ENCODE measurements around the gene PLA2G2C. TPM values are rescaled to one million over a fixed set of nuclear protein-coding genes. Genes with fewer than 3 reads are reported as not detected.

Gene PLA2G2C
- total RNA-seq, 2 donors from 2014 or later = 0.27 TPM; not detected in 1

DNA sequence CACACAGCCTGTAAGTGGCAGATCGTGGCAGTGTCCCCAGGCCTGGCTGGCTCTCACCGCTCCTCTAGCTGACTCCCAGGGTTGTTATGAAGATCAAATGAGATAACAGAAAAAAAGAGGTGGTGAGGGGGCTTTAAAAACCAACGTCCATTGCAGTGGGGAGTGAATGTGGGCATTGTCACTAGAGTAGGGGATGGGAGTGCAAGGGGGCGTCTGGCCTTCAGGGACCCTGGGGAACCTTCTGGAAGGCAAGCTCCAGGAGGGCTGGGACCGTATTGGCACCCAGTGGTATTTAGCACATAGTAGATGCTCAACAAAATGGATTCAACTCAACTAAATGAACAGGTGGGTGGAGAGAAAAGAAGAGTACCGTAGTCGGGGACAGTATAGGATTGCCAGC lies 70.4 kb downstream of the PLA2G2C start:
- Histone ChIP-seq H3K36me3 (no peaks in the 10 kb centered on the region), H3K27ac (no peak overlapping the region), H3K9me3 (no peaks in the 10 kb centered on the region), H3K27me3 (no peaks in the 10 kb centered on the region), H3K4me1 (no peaks in the 10 kb centered on the region), H3K4me3 (no peak overlapping the region), H3K9ac (ENCODE audit: low read depth in 2 of 2, low read length in 2 of 2) (no peak overlapping the region)
- intact Hi-C loops (cut with DNase I) = no loop called here
- DNase-seq = no peak
- TF ChIP-seq, protein P1, sequence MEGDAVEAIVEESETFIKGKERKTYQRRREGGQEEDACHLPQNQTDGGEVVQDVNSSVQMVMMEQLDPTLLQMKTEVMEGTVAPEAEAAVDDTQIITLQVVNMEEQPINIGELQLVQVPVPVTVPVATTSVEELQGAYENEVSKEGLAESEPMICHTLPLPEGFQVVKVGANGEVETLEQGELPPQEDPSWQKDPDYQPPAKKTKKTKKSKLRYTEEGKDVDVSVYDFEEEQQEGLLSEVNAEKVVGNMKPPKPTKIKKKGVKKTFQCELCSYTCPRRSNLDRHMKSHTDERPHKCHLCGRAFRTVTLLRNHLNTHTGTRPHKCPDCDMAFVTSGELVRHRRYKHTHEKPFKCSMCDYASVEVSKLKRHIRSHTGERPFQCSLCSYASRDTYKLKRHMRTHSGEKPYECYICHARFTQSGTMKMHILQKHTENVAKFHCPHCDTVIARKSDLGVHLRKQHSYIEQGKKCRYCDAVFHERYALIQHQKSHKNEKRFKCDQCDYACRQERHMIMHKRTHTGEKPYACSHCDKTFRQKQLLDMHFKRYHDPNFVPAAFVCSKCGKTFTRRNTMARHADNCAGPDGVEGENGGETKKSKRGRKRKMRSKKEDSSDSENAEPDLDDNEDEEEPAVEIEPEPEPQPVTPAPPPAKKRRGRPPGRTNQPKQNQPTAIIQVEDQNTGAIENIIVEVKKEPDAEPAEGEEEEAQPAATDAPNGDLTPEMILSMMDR (IDR thresholded peaks at IDR 0.05) = no peak

DNA sequence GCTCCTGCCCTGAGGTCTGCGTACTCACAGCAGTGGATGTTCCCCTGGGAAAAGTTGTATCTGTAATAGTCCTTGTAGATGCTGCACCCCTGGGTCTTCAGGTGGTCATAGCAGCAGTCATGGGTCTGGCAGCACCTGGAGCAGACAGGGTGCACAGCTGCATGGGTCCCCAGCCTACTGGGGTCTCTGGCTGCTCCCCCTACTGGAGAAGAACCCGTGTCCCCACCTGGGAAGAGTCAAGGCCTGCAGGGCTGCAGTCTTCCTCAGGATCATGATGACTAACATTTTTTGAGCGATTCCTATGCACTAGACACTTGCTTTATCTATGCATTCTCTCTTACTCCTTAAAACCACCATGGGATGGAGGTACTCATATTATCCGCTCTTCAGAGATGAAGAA lies 70.8 kb downstream of the PLA2G2C start:
- H3K4me1 ChIP-seq = no peaks in the 10 kb centered on the region
- TF ChIP-seq, protein P1 (IDR thresholded peaks at IDR 0.05) = no peak
- intact Hi-C loops (cut with DNase I) = no loop called here
- no peaks in the 10 kb centered on the region for H3K27me3 ChIP-seq
- H3K9ac ChIP-seq (ENCODE audit: low read depth in 2 of 2, low read length in 2 of 2) = no peak overlapping the region
- H3K9me3 ChIP-seq = no peaks in the 10 kb centered on the region
- H3K4me3 ChIP-seq = no peak overlapping the region
- DNase-seq = no peak
- no peaks in the 10 kb centered on the region for H3K36me3 ChIP-seq
- no peak overlapping the region for H3K27ac ChIP-seq

DNA sequence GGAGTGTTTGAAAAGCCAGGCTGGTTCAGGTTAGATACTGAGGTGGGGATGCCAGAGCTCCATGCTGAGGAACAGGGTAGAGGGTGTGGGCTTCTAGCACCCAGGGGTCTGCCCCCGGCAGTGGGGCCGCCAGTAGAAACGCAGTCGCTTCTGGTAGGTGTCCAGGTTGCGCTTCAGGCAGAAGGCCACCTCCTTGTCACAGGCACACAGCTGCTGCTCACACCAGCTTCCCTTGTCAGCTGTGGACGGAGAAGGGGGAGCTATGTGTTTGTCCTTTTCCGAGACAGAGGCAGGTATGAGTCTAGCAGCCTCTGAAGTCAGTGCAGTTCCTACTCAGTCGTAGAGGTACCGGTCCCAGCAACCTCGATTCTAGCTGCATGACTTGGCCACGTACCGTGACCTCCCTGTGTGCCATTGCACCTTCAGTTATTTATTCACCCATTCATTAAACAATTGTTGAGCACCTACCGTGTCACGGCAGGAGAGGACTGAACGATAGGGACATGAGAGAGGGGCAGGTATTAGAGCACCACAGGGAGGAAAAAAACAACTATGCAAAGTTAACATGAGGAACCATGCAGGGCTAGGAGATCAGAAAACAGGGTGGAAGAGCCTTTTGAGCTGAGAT lies 72.2 kb downstream of the PLA2G2C start:
- intact Hi-C loops (cut with DNase I) = no loop called here
- Histone ChIP-seq H3K36me3 (no peaks in the 10 kb centered on the region), H3K9ac (ENCODE audit: low read depth in 2 of 2, low read length in 2 of 2) (no peak overlapping the region), H3K4me3 (no peak overlapping the region), H3K9me3 (no peaks in the 10 kb centered on the region), H3K27ac (no peak overlapping the region), H3K27me3 (no peaks in the 10 kb centered on the region), H3K4me1 (no peaks in the 10 kb centered on the region)
- no peak for DNase-seq
- TF ChIP-seq, protein P1 (IDR thresholded peaks at IDR 0.05) = no peak

Other genes starting within 250 kb of the PLA2G2C start
- 100 to 1,000 TPM; 135 to 864 TPM for gene PLA2G2A, start 206.9 kb downstream of the PLA2G2C start, total RNA-seq
- gene PLA2G5, start 116.3 kb downstream of the PLA2G2C start, total RNA-seq = 1 to 10 TPM in 1 of 2 donors, not detected in 1; 1.8 TPM
- gene PLA2G2D, start 67.0 kb downstream of the PLA2G2C start, total RNA-seq = under 1 TPM; 0.21 to 0.25 TPM
- gene PLA2G2F, start 47.2 kb downstream of the PLA2G2C start, total RNA-seq = not detected
- 1 to 10 TPM; 3.3 to 3.5 TPM for gene UBXN10, start 422 bp downstream of the PLA2G2C start, total RNA-seq
- under 1 TPM; 0.29 to 0.30 TPM for gene VWA5B1, start 104.4 kb upstream of the PLA2G2C start, total RNA-seq

Data from colonic mucosa (tissue), 4 donors.